HG03095 (cell line): ENCODE results near the gene C6orf47.
"Not testable (repeated sequence)": the region's sequence is repeated elsewhere in the genome, so short reads cannot be mapped to it uniquely, and the experiment has no call there.

ENCODE experiments used
- ATAC-seq: cut with Tn5 transposase; IDR thresholded peaks from one replicate; pipeline ENCODE4 v1.9.1; 2021; ENCODE audit warnings: moderate library complexity; ENCODE audit not compliant: unreplicated experiment

C6orf47 gene

GRCh38 chr6:31660381-31661261 is at the start of gene C6orf47:
TSS of gene C6orf47 (minus strand) at chr6:31660778. CDS start at chr6:31659947, 831 bp downstream.
- peak; percentile 45 for ATAC-seq

GRCh38 chr6:31709157-31709556 is 48.6 kb upstream of the C6orf47 start:
- ATAC-seq, result not testable (repeated sequence)

GRCh38 chr6:31708224-31708623 is 47.6 kb upstream of the C6orf47 start:
- ATAC-seq, result no peak

GRCh38 chr6:31707701-31708100 is 47.1 kb upstream of the C6orf47 start:
- ATAC-seq, result no peak

- ATAC-seq, result no peak
Measured at GRCh38 chr6:31706599-31706998, 46.0 kb upstream of the C6orf47 start, which contains the start of gene LY6G6F. TSS of gene LY6G6F (plus strand) at chr6:31706866. CDS start at chr6:31706907, 41 bp downstream.

- ATAC-seq, result no peak
Measured at GRCh38 chr6:31705931-31706330, 45.4 kb upstream of the C6orf47 start.

GRCh38 chr6:31702819-31703716 is 42.5 kb upstream of the C6orf47 start, which contains the start of gene ABHD16A:
TSS of gene ABHD16A (minus strand) at chr6:31703324. CDS start at chr6:31703281, 43 bp downstream.
- peak; percentile 74 for ATAC-seq

- ATAC-seq, result no peak
Measured at GRCh38 chr6:31702405-31702818, 41.8 kb upstream of the C6orf47 start.

GRCh38 chr6:31701666-31702404 is 41.3 kb upstream of the C6orf47 start:
- ATAC-seq, result no peak

GRCh38 chr6:31700740-31701401 is 40.3 kb upstream of the C6orf47 start:
- no peak for ATAC-seq

GRCh38 chr6:31697555-31697954 is 37.0 kb upstream of the C6orf47 start:
- ATAC-seq, result no peak

GRCh38 chr6:31693535-31693934 is 33.0 kb upstream of the C6orf47 start:
- no peak for ATAC-seq

- no peak for ATAC-seq
Measured at GRCh38 chr6:31692886-31693285, 32.3 kb upstream of the C6orf47 start.

- no peak for ATAC-seq
Measured at GRCh38 chr6:31692353-31692752, 31.8 kb upstream of the C6orf47 start.

GRCh38 chr6:31691564-31692108 is 31.1 kb upstream of the C6orf47 start:
- ATAC-seq, result no peak

GRCh38 chr6:31691078-31691463 is 30.5 kb upstream of the C6orf47 start:
- ATAC-seq, result no peak

- no peak for ATAC-seq
Measured at GRCh38 chr6:31690231-31691077, 29.9 kb upstream of the C6orf47 start.

- ATAC-seq, result no peak
Measured at GRCh38 chr6:31689249-31690110, 28.9 kb upstream of the C6orf47 start.
